SU-DHL-6 (cell line): ENCODE measurements around the gene PAAF1.

Source experiments
- H2AFZ ChIP-seq: fragments of 200-600 bp; sonication (generic); 2 replicates; pipeline ENCODE4 v1.6.1; 2014; ENCODE audit warnings: low read depth, mild to moderate bottlenecking, moderate library complexity, mixed read lengths, antibody characterized with exemption, low read length; ENCODE audit not compliant: severe bottlenecking
- H3F3A ChIP-seq: fragments of 200-600 bp; shearing (Covaris generic); 2 replicates; pipeline ENCODE4 v1.6.0; 2016; ENCODE audit warnings: antibody characterized with exemption, mild to moderate bottlenecking; ENCODE audit not compliant: insufficient read depth
- H3K27ac ChIP-seq: fragments of 200-600 bp; sonication (generic); 2 replicates; pipeline ENCODE4 v1.5.1; 2016; ENCODE audit warnings: low read depth, mild to moderate bottlenecking, low read length, moderate library complexity, mixed read lengths
- H3K27me3 ChIP-seq: fragments of 200-600 bp; sonication (generic), shearing (Covaris generic); 2 replicates; pipeline ENCODE4 v1.6.0; 2014; ENCODE audit warnings: mild to moderate bottlenecking, low read length
- H3K36me3 ChIP-seq: fragments of 200-600 bp; sonication (generic); 2 replicates; pipeline ENCODE4 v1.6.1; 2014; ENCODE audit warnings: mild to moderate bottlenecking, low read length, mixed read lengths
- H3K4me2 ChIP-seq: fragments of 300-600, 200-600 bp; shearing (Covaris generic), sonication (generic); 2 replicates; pipeline ENCODE4 v1.6.0; 2014; ENCODE audit warnings: low read length, low read depth, mild to moderate bottlenecking; ENCODE audit not compliant: poor library complexity, severe bottlenecking
- H3K4me3 ChIP-seq: fragments of 200-600 bp; sonication (generic); 2 replicates; pipeline ENCODE4 v1.5.1; 2014; ENCODE audit warnings: antibody characterized with exemption, low read length, mild to moderate bottlenecking, mixed read lengths; ENCODE audit not compliant: insufficient read depth, poor library complexity, severe bottlenecking
- H3K79me2 ChIP-seq: fragments of 200-600 bp; sonication (generic); 2 replicates; pipeline ENCODE4 v1.6.1; 2014; ENCODE audit warnings: mild to moderate bottlenecking, low read length, moderate library complexity; ENCODE audit not compliant: insufficient read depth
- H3K9ac ChIP-seq: fragments of 200-600 bp; sonication (generic); 2 replicates; pipeline ENCODE4 v1.7.0; 2014; ENCODE audit warnings: mild to moderate bottlenecking, low read length
- H3K9me2 ChIP-seq: fragments of 200-600 bp; sonication (generic); replicated peaks from 2 replicates; pipeline ENCODE4 v1.6.1; 2014; ENCODE audit warnings: low read length; ENCODE audit not compliant: insufficient read depth
- H3K9me3 ChIP-seq: fragments of 200-600 bp; sonication (generic); 2 replicates; pipeline ENCODE4 v1.6.1; 2014; ENCODE audit warnings: low read length, mixed read lengths; ENCODE audit not compliant: insufficient read depth
- H4K20me1 ChIP-seq: fragments of 200-600 bp; sonication (generic); 2 replicates; pipeline ENCODE4 v1.6.1; 2014; ENCODE audit warnings: low read depth, mild to moderate bottlenecking, antibody characterized with exemption, low read length, moderate library complexity, mixed read lengths
- CTCF ChIP-seq: fragments of 200-600 bp; sonication (generic); IDR thresholded peaks from one replicate; pipeline ENCODE4 v1.5.1; 2017; ENCODE audit warnings: antibody characterized with exemption, mild to moderate bottlenecking, low read length, moderate library complexity; ENCODE audit not compliant: insufficient read depth, poor library complexity, severe bottlenecking
- EZH2phosphoT487 ChIP-seq: fragments of 200-600 bp; sonication (generic), shearing (Covaris generic); conservative IDR thresholded peaks from 2 replicates; pipeline ENCODE4 v1.6.1; 2018; ENCODE audit warnings: mild to moderate bottlenecking, antibody characterized with exemption, low read length, moderate library complexity, mixed read lengths

The PAAF1 gene

GRCh38 chr11:73939096-73939495 lies 62.3 kb downstream of the PAAF1 start:
- H3K36me3 ChIP-seq: no peaks in the 10 kb centered on the region
- no peak overlapping the region for H3K27ac ChIP-seq
- TF ChIP-seq EZH2phosphoT487 (no peak), CTCF (no peak)

GRCh38 chr11:73940801-73941570 lies 64.2 kb downstream of the PAAF1 start:
- Histone ChIP-seq H3K9ac (no peak overlapping the region), H3K4me2 (no peak overlapping the region), H3F3A (no peaks in the 10 kb centered on the region), H3K4me3 (no peak overlapping the region), H3K36me3 (no peaks in the 10 kb centered on the region), H3K27me3 (no peaks in the 10 kb centered on the region), H2AFZ (no peak overlapping the region), H3K9me2 (no peaks in the 10 kb centered on the region), H3K79me2 (no peaks in the 10 kb centered on the region), H3K27ac (no peak overlapping the region), H3K9me3 (peaks cover 11% of the 10 kb centered on the region; the same call in 1 of the 2 replicates), H4K20me1 (no peaks in the 10 kb centered on the region)
- TF ChIP-seq CTCF (no peak), EZH2phosphoT487 (no peak)

More at GRCh38 chr11:73939096-73939495, 62.3 kb downstream of the PAAF1 start:
- H3F3A ChIP-seq: no peaks in the 10 kb centered on the region
- no peak overlapping the region for H3K4me2 ChIP-seq
- H3K27me3 ChIP-seq: no peaks in the 10 kb centered on the region
- no peak overlapping the region for H3K9ac ChIP-seq
- no peaks in the 10 kb centered on the region for H3K9me2 ChIP-seq
- no peaks in the 10 kb centered on the region for H3K79me2 ChIP-seq
- no peak overlapping the region for H2AFZ ChIP-seq
- no peak overlapping the region for H3K4me3 ChIP-seq
- no peaks in the 10 kb centered on the region for H4K20me1 ChIP-seq
- peaks cover 11% of the 10 kb centered on the region; the same call in 1 of the 2 replicates for H3K9me3 ChIP-seq

- Histone ChIP-seq H3K9me3 (peaks cover 11% of the 10 kb centered on the region; the same call in 1 of the 2 replicates), H3K9me2 (no peaks in the 10 kb centered on the region), H2AFZ (no peak overlapping the region), H4K20me1 (no peaks in the 10 kb centered on the region), H3K4me3 (no peak overlapping the region), H3K27ac (no peak overlapping the region), H3K9ac (no peak overlapping the region), H3K27me3 (no peaks in the 10 kb centered on the region), H3K4me2 (no peak overlapping the region), H3F3A (no peaks in the 10 kb centered on the region), H3K79me2 (no peaks in the 10 kb centered on the region), H3K36me3 (no peaks in the 10 kb centered on the region)
- TF ChIP-seq EZH2phosphoT487: no peak
- TF ChIP-seq CTCF: no peak
Measured at GRCh38 chr11:73942010-73942409, 65.2 kb downstream of the PAAF1 start.
